ENCODE measurements around the gene SDCBP2.

DNA sequence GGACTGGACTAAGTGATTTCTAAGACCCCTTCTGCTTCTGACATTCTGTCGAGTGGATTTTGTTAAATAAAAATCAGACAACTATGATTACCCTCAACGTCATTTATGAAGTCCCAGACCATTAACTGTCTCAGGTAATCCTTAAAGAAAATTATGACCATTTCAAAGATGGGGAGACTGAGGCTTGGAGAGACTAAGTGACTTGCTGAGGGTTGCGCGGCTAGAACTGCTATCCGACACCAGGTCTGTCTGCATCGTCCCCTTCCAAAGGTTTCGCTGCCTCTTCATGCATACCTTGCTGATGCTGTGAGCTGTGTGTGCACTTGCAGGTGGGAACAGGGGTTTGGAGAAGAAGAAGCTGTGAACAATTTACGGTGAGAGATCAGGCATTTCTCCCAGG is 59.7 kb downstream of the SDCBP2 start:
- TF ChIP-seq EZH2phosphoT487 (IDR thresholded peaks at IDR 0.05; ENCODE audit: insufficient read depth, low read depth) (no peak), EZH2 (IDR thresholded peaks at IDR 0.05; ENCODE audit: insufficient read depth, poor library complexity, severe bottlenecking) (no peak)

Data from GM23248 (cell line).